ENCODE data around the gene AGAP1. TPM values are rescaled to one million over a fixed set of nuclear protein-coding genes. Genes with fewer than 3 reads are reported as not detected.

The AGAP1 gene
- total RNA-seq, 2 experiments from 2014 or later = 0.89 to 0.97 TPM

DNA sequence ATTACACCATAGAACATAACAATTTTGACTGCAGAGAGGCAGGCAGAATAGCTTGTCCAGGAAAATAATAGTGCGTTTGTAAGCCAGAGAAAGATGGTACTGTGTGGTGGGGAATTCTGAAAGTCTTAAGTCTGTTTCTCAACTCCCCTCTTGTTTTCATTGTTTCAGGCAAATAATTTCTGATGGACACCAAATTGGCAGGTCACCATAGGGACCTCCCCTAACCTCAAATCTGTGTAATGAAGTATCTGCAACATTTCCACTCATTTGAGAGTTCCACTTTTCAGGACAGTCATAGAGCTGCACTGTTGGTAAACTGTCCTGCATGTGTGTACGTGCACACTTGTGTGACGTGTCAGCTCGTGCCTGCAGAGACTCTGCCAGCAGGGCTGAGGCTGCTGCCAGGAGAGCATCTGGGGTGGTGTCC is 195.6 kb downstream of the AGAP1 start:
- ChIA-PET POLR2A (no interaction called here), CTCF (no interaction called here)
- H3K4me3 Mint-ChIP-seq = no peak overlapping the region
- H3K36me3 Mint-ChIP-seq (ENCODE audit: low read depth) = no peaks in the 10 kb centered on the region
- no peak for DNase-seq
- H3K27me3 Mint-ChIP-seq = no peaks in the 10 kb centered on the region
- no peaks in the 10 kb centered on the region for H3K9me3 Mint-ChIP-seq
- no peak overlapping the region for H3K27ac Mint-ChIP-seq
- H3K4me1 Mint-ChIP-seq = peaks cover 6% of the 10 kb centered on the region

DNA sequence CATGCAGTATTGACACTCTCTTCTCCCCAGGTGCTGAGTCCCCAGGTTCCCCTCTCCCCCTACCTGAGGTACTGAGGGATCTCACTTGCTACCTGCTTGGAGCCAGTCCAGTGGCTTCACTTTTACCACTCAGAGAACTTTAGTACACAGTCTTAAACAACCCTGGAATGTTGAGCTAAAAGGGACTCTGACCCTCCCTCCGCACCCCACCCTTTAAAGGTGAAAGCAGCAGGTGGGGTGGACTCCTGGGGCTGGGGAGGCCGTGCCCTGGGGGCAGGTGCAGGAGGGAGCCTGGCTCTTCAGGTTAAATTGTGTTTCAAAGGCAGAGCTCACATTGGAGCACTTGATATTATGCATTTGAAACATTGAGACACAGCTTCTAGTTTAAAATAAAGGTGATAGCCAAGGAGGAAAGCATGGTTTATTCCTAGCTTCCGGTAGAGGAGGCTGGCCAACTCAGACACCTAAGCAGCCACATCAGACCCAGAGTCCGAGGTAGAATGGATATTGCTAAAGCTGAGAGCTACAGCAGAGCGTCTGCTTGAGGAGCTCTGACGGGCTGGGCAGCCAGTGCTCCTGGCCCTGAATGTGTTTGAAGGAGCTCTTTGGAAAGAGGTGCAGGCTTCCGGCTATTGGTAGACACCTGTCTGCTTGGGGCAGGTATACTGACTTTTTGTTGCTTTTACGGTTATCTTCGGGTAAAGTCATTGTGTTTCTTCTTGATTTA is 196.4 kb downstream of the AGAP1 start:
- no peak overlapping the region for H3K4me3 Mint-ChIP-seq
- DNase-seq = no peak
- ChIA-PET CTCF (no interaction called here), POLR2A (no interaction called here)
- H3K9me3 Mint-ChIP-seq = no peaks in the 10 kb centered on the region
- H3K27ac Mint-ChIP-seq = no peak overlapping the region
- H3K36me3 Mint-ChIP-seq (ENCODE audit: low read depth) = no peaks in the 10 kb centered on the region
- no peaks in the 10 kb centered on the region for H3K27me3 Mint-ChIP-seq
- H3K4me1 Mint-ChIP-seq = peaks cover 1% of the 10 kb centered on the region

DNA sequence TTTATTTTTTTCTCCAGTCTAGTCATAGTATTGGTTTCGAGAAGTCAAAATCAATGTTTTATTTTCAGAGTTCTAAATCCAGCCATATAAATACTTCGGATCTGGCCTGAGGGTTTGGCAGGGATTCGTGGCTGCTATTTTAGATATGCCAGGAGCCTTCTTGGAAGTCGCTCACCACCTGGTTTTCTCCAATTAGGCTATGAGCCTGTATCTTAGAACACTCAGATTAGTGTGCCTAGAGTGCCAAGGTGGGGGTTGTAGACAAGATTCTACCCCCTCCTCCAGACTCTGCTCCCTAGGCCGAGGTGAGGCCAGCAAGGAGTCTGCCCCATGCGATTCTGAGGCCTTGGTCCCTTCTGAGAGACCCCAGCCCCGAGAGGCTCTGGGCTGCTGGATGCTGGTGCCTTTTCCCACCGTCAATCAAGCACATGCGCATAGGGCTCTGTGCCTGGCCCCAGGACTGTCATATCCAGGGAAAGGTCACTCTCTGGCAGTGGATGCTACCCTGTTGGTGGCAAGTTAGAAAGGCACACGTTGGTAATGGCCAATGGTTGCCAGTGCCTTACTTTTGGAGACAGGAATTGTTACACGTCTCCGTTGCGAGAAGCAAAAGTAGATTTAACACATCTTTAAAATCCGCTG is 197.1 kb downstream of the AGAP1 start:
- Mint-ChIP-seq H3K9me3 (no peaks in the 10 kb centered on the region), H3K27me3 (no peaks in the 10 kb centered on the region), H3K4me1 (no peaks in the 10 kb centered on the region), H3K36me3 (ENCODE audit: low read depth) (no peaks in the 10 kb centered on the region), H3K27ac (no peak overlapping the region), H3K4me3 (no peak overlapping the region)
- DNase-seq = no peak
- CTCF ChIA-PET = no interaction called here
- POLR2A ChIA-PET = no interaction called here

DNA sequence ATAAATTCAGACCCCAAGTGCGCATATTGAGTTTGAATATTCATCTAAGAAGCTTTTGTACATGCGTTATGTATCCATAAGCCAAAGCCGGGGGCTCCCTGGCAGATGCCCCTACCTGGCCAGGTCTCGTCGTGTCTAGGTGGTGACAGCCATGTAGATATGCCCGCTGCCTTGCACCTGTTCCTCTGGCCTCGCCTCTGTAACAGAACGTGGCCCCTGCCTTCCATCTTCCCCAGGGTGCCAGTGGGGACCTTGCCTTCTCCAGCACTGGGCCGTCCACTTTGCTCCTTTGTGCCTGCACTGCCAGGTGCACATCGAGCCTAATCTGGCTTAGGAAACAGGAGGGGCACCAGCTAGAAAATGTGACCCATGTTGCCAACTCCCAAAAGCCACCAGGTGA is 198.2 kb downstream of the AGAP1 start:
- no peak overlapping the region for H3K4me3 Mint-ChIP-seq
- no peaks in the 10 kb centered on the region for H3K4me1 Mint-ChIP-seq
- no peak overlapping the region for H3K27ac Mint-ChIP-seq
- CTCF ChIA-PET = no interaction called here
- no peaks in the 10 kb centered on the region for H3K9me3 Mint-ChIP-seq
- DNase-seq = no peak
- no peaks in the 10 kb centered on the region for H3K36me3 Mint-ChIP-seq (ENCODE audit: low read depth)
- no peaks in the 10 kb centered on the region for H3K27me3 Mint-ChIP-seq
- POLR2A ChIA-PET = no interaction called here

DNA sequence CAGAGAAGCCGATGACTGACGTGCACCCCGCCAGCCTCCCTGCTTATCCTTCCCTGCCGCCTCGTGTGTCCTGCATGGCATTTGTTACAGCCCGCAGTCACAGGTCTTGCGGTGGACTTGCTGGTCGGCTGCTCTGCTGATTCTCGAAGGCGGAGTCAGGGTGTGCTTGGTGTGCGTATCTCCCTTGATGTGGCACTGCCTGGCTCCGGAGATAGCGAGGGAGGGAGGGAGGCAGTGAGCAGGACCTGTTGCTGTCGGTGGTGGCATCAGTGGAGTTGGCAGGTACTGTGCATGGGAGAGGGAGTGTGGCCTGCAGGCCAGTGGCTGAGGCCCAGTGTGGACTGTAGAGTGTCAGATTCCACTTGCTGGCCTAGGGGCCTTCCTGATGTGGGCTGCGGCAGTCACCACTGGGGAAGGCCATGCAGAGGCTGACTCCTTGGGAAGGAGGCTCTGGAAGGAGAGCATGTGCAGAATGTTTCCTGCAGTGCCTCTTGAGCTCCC is 198.9 kb downstream of the AGAP1 start:
- Mint-ChIP-seq H3K9me3 (no peaks in the 10 kb centered on the region), H3K4me3 (no peak overlapping the region), H3K27ac (no peak overlapping the region), H3K36me3 (ENCODE audit: low read depth) (no peaks in the 10 kb centered on the region), H3K27me3 (no peaks in the 10 kb centered on the region), H3K4me1 (no peaks in the 10 kb centered on the region)
- CTCF ChIA-PET = no interaction called here
- DNase-seq = no peak
- POLR2A ChIA-PET = no interaction called here

DNA sequence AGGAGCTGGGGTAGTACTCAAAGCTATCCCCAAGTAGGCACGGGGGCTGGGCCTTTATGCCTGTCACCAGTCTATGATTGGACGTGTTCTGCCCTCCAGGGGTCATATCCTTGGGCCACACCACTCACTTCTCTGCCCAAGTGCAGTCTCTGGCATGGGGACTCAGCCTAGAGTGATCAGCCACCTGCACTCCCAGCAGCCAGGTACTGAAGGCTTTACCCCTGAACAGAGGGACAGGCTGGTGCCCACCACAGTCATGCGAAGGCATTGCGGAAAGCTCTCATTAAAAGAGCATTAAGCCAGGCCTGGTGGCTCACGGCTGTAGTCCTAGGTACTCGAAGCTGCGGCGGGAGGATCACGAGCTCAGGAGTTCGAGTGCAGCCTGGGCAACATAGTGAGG is 199.4 kb downstream of the AGAP1 start:
- ChIA-PET POLR2A (no interaction called here), CTCF (no interaction called here)
- no peaks in the 10 kb centered on the region for H3K4me1 Mint-ChIP-seq
- no peak overlapping the region for H3K27ac Mint-ChIP-seq
- no peaks in the 10 kb centered on the region for H3K36me3 Mint-ChIP-seq (ENCODE audit: low read depth)
- H3K4me3 Mint-ChIP-seq = no peak overlapping the region
- no peak for DNase-seq
- no peaks in the 10 kb centered on the region for H3K9me3 Mint-ChIP-seq
- H3K27me3 Mint-ChIP-seq = no peaks in the 10 kb centered on the region

DNA sequence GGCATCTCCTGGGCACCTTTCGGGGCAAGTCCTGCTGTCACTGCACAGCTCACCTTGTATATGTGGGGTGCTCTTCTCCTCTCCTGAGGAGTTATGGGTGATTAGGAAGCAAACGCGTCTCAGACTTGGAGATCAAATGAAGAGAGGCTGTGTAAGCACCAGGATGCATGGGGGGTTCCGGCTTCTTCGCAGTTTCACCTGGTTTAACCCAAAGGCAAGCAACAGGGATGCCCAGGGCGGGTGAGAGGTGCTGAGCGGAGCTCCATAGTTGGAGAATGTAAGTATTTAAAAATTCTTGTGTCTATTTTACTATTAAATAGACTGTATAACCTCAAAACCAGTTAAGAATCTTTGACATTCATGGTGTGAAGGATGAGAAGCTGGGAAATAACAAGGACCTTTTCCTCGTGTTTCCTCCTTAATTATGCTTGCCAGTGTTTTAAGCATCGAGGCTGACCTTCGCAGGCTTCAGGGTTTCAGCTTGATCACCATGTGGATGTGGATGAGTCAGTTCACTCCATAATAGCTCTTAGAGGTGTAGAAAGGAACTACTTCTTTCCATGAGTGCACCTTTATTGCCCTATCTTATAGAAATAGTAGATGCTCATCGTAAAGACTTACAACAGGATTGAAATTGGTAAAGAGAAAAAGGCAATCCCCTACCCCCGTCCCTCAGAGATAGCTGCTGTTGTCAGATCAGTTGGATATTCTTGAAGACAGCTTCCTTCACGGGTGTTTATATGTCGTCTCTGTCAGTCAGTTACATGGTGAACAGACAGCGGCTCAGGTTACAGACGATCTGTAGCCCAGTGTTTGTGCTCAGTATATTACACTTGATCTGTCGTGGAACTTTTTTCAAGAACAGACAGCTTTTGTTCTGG is 201.1 kb downstream of the AGAP1 start:
- ChIA-PET POLR2A (no interaction called here), CTCF (no interaction called here)
- DNase-seq = no peak
- no peaks in the 10 kb centered on the region for H3K4me1 Mint-ChIP-seq
- no peak overlapping the region for H3K27ac Mint-ChIP-seq
- H3K9me3 Mint-ChIP-seq = no peaks in the 10 kb centered on the region
- no peaks in the 10 kb centered on the region for H3K36me3 Mint-ChIP-seq (ENCODE audit: low read depth)
- no peaks in the 10 kb centered on the region for H3K27me3 Mint-ChIP-seq
- no peak overlapping the region for H3K4me3 Mint-ChIP-seq

DNA sequence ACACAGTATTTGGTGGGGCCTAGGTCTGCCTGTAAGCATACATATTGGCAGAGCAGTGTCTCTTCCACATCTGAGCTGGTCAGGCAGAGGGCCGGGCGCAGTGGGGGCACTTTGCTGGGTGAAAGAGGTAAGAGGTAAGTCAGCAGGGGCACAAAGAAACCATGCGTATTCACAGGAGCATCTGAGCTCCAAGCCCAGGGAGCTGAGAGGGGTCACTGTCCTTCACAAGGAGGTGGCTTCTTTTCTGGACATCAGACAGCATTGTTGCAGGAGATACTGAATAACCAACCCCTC is 201.7 kb downstream of the AGAP1 start:
- Mint-ChIP-seq H3K27me3 (no peaks in the 10 kb centered on the region), H3K4me1 (no peaks in the 10 kb centered on the region), H3K27ac (no peak overlapping the region), H3K36me3 (ENCODE audit: low read depth) (no peaks in the 10 kb centered on the region), H3K4me3 (no peak overlapping the region), H3K9me3 (no peaks in the 10 kb centered on the region)
- DNase-seq = no peak
- ChIA-PET POLR2A (no interaction called here), CTCF (no interaction called here)

DNA sequence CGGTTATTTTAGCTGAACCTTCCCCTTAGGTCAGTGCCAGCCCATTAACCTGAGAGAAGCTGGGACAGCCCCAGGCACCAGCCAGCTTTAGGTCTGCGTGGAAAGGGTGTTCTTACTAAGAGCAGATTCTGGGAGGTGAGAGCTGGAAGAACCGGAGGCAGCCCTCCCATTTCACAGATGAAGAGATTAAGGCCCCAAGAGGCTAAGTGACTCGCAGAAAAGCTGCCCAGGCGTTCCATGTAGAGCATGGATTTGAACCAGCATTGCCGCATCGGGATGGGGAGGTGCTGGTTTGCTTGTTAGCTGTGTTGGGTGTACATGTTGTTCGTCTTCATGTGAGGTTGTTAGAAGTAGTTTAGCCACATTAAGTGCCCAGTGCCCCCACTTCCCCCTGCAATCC is 203.2 kb downstream of the AGAP1 start:
- CTCF ChIA-PET = no interaction called here
- POLR2A ChIA-PET = no interaction called here
- DNase-seq = no peak
- H3K9me3 Mint-ChIP-seq = no peaks in the 10 kb centered on the region
- H3K27me3 Mint-ChIP-seq = no peaks in the 10 kb centered on the region
- H3K27ac Mint-ChIP-seq = no peak overlapping the region
- H3K4me1 Mint-ChIP-seq = no peaks in the 10 kb centered on the region
- H3K36me3 Mint-ChIP-seq (ENCODE audit: low read depth) = no peaks in the 10 kb centered on the region
- H3K4me3 Mint-ChIP-seq = no peak overlapping the region

DNA sequence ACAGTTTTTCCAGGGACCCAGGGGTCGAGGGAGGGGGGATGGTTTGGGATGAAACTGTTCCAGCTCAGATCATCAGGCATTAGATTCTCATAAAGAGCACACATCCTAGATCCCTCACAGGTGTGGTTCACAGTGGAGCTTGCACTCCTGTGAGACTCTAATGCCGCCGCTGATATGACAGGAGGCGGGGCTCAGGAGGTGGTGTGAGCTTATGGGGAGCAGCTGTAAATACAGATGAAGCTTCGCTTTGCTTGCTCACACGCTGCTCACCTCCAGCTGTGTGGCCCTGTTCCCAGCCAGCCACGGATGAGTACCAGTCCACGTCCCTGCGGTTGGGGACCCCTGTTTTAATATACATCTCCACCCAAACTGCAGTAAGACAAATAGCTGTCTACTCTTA is 204.2 kb downstream of the AGAP1 start:
- Mint-ChIP-seq H3K9me3 (no peaks in the 10 kb centered on the region), H3K4me3 (no peak overlapping the region), H3K27me3 (peaks cover 4% of the 10 kb centered on the region), H3K36me3 (ENCODE audit: low read depth) (no peaks in the 10 kb centered on the region), H3K4me1 (no peaks in the 10 kb centered on the region), H3K27ac (no peak overlapping the region)
- no peak for DNase-seq
- CTCF ChIA-PET = interaction anchor here (0.5 to 2.1 kb wide), 2 partner anchors 18 to 120 kb away, joined by 3 to 5 read pairs; no protein-coding TSS in a partner anchor
- POLR2A ChIA-PET = no interaction called here

DNA sequence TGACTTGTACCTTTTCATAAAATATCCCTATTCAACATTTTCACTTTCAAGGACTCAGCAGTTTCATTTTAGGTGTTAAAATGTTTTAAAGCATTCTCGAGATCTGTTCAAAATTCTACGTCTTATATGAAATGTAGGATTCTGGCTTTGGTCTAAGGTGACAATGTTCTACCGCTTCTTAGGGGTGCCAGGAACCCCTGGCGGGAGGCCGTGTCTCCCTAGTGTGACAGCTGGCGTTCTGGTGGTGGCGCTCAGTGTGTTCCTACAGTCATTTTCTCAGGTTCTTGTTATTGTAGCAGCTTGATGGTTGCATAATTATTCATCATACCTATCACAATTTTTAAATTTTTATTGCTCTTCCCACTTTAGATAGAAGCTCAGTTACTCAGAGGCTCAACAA is 204.6 kb downstream of the AGAP1 start:
- no peak for DNase-seq
- no peaks in the 10 kb centered on the region for H3K9me3 Mint-ChIP-seq
- H3K27me3 Mint-ChIP-seq = peaks cover 4% of the 10 kb centered on the region
- ChIA-PET POLR2A (no interaction called here), CTCF (interaction anchor here (0.5 to 2.1 kb wide), 2 partner anchors 17 to 120 kb away, joined by 3 to 5 read pairs; no protein-coding TSS in a partner anchor)
- H3K4me3 Mint-ChIP-seq = no peak overlapping the region
- no peaks in the 10 kb centered on the region for H3K36me3 Mint-ChIP-seq (ENCODE audit: low read depth)
- no peaks in the 10 kb centered on the region for H3K4me1 Mint-ChIP-seq
- H3K27ac Mint-ChIP-seq = no peak overlapping the region

DNA sequence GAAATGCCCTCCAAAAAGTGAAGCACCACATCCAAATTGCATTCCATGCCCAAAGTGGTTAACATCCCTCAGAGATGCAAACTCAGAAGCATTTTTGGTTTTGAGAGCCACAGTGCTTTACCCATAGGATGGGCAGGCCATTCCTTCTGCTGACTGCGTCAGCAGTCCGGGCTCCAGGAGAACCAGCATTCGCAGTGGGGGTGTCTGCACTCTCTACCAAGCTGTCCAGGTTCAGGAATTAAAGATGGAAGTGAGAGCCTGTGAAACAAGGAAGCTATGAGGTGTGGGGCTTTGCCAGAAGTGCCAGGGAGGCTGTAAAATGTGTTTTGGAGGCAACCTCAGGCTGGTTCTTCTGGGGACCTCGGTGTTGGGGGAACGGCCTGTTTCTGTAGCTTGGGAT is 205.7 kb downstream of the AGAP1 start:
- H3K9me3 Mint-ChIP-seq = no peaks in the 10 kb centered on the region
- H3K27ac Mint-ChIP-seq = no peak overlapping the region
- POLR2A ChIA-PET = no interaction called here

DNA sequence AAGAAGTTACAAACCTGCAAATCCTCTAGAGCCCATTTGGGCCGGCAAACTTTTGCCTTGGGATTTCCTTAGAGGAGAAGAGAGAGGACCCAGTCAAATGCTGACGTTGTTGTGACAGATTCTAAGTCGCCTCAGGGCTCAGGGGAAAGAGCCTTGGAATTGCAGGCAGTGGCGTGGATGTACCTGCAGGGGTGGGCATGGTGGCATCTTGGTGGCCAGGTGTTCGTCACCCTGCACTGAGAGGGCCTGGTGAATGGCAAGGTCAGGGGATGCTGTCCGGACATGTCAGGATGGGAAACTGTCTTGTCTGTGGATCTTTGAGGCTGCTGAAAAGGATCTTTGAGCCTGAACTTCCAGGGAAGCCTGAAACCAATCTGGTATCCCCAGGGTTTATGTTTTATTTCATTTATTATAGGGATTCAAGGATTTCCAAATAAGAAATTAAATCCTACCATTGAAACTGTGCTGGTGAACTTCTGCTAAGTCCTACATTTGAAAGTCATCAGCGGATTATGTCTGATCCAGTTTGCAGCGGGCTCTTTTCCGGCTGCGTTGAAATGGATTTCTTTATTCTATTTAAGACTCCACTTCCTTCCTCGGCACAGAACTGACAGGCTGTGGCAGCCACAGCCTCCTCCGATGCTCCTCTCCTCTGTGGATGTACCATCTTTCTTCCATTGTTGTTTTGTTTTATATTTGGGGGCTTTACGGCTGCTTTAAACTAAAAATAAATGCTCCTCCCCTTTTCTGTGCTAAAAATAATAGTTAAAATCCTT is 207.6 kb downstream of the AGAP1 start:
- Mint-ChIP-seq H3K27ac (no peak overlapping the region), H3K4me3 (no peak overlapping the region), H3K36me3 (ENCODE audit: low read depth) (no peaks in the 10 kb centered on the region), H3K27me3 (peaks cover 4% of the 10 kb centered on the region), H3K4me1 (no peaks in the 10 kb centered on the region), H3K9me3 (no peaks in the 10 kb centered on the region)
- no peak for DNase-seq
- ChIA-PET POLR2A (no interaction called here), CTCF (no interaction called here)

More for the DNA sequence above, 205.7 kb downstream of the AGAP1 start:
- Mint-ChIP-seq H3K27me3 (peaks cover 4% of the 10 kb centered on the region), H3K4me3 (no peak overlapping the region), H3K4me1 (no peaks in the 10 kb centered on the region), H3K36me3 (ENCODE audit: low read depth) (no peaks in the 10 kb centered on the region)
- no peak for DNase-seq
- CTCF ChIA-PET = interaction anchor here (2.1 kb wide), 1 partner anchor 16 kb away, joined by 5 read pairs; no protein-coding TSS in a partner anchor
